Ectodermal cell (in vitro differentiated cells): ENCODE results near the gene TMEM179.

ENCODE experiments used
- H3K27ac ChIP-seq: 2 replicates; pipeline ENCODE4 v1.7.0; 2013; ENCODE audit warnings: mild to moderate bottlenecking, low read depth, low read length; ENCODE audit not compliant: insufficient read depth, poor library complexity, severe bottlenecking
- H3K27me3 ChIP-seq: 2 replicates; pipeline ENCODE4 v1.7.0; 2013; ENCODE audit warnings: mild to moderate bottlenecking, low read length; ENCODE audit not compliant: insufficient read depth, control insufficient read depth, poor library complexity, severe bottlenecking
- H3K36me3 ChIP-seq: one replicate; pipeline ENCODE4 v1.7.0; 2013; ENCODE audit warnings: low read length; ENCODE audit not compliant: control insufficient read depth, insufficient read depth
- H3K4me1 ChIP-seq: one replicate; pipeline ENCODE4 v1.7.0; 2013; ENCODE audit warnings: low read length; ENCODE audit not compliant: control insufficient read depth, insufficient read depth
- H3K4me3 ChIP-seq: 2 replicates; pipeline ENCODE4 v1.7.0; 2013; ENCODE audit warnings: low read depth, low read length, control low read depth; ENCODE audit not compliant: insufficient read depth
- H3K9me3 ChIP-seq: 2 replicates; pipeline ENCODE4 v1.7.0; 2013; ENCODE audit warnings: mild to moderate bottlenecking, low read length, moderate library complexity; ENCODE audit not compliant: control insufficient read depth
- WGBS, 2 experiments: methylation state at CpG; one replicate each; pipeline ENCODE4 v1.1.7; 2013; ENCODE audit warnings: missing lambda C conversion rate in 2 of 2; 5-methylcytosine and 5-hydroxymethylcytosine counted together

TMEM179 gene

GRCh38 chr14:104572024-104572626, 32.4 kb downstream of the TMEM179 start:
- peaks cover 8% of the 10 kb centered on the region for H3K4me1 ChIP-seq
- no peak overlapping the region for H3K27ac ChIP-seq
- WGBS, 2 experiments: 88 to 93% methylated on average over 11 of the region's 11 CpGs
- no peaks in the 10 kb centered on the region for H3K27me3 ChIP-seq
- no peaks in the 10 kb centered on the region for H3K9me3 ChIP-seq
- no peaks in the 10 kb centered on the region for H3K36me3 ChIP-seq
- no peak overlapping the region for H3K4me3 ChIP-seq

GRCh38 chr14:104571246-104571645, 33.3 kb downstream of the TMEM179 start:
- no peak overlapping the region for H3K27ac ChIP-seq
- no peaks in the 10 kb centered on the region for H3K36me3 ChIP-seq
- no peak overlapping the region for H3K4me3 ChIP-seq
- H3K9me3 ChIP-seq: no peaks in the 10 kb centered on the region
- WGBS, 2 experiments: 80 to 82% methylated on average over 16 of the region's 16 CpGs
- H3K27me3 ChIP-seq: no peaks in the 10 kb centered on the region
- peaks cover 7% of the 10 kb centered on the region for H3K4me1 ChIP-seq

- WGBS, 2 experiments: 88 to 90% methylated on average over 10 of the region's 10 CpGs
- H3K27me3 ChIP-seq: no peaks in the 10 kb centered on the region
Measured at GRCh38 chr14:104569435-104569834, 35.1 kb downstream of the TMEM179 start.

GRCh38 chr14:104568620-104569019, 36.0 kb downstream of the TMEM179 start:
- Histone ChIP-seq H3K4me3 (no peak overlapping the region), H3K36me3 (no peaks in the 10 kb centered on the region), H3K4me1 (peaks cover 13% of the 10 kb centered on the region), H3K27ac (no peak overlapping the region), H3K27me3 (no peaks in the 10 kb centered on the region), H3K9me3 (no peaks in the 10 kb centered on the region)
- 92 to 94% methylated on average over 11 of the region's 11 CpGs for WGBS, 2 experiments

More at GRCh38 chr14:104569435-104569834, 35.1 kb downstream of the TMEM179 start:
- Histone ChIP-seq H3K9me3 (no peaks in the 10 kb centered on the region), H3K27ac (no peak overlapping the region), H3K4me3 (no peak overlapping the region), H3K4me1 (peaks cover 7% of the 10 kb centered on the region), H3K36me3 (no peaks in the 10 kb centered on the region)

- Histone ChIP-seq H3K4me1 (peaks cover 18% of the 10 kb centered on the region), H3K27me3 (no peaks in the 10 kb centered on the region), H3K27ac (no peak overlapping the region), H3K9me3 (no peaks in the 10 kb centered on the region), H3K4me3 (no peak overlapping the region), H3K36me3 (no peaks in the 10 kb centered on the region)
- 90 to 91% methylated on average over 9 of the region's 9 CpGs for WGBS, 2 experiments
Measured at GRCh38 chr14:104567957-104568225, 36.7 kb downstream of the TMEM179 start.

- H3K4me1 ChIP-seq: peaks cover 18% of the 10 kb centered on the region
- 91 to 92% methylated on average over 27 of the region's 27 CpGs for WGBS, 2 experiments
- no peaks in the 10 kb centered on the region for H3K36me3 ChIP-seq
- H3K9me3 ChIP-seq: no peaks in the 10 kb centered on the region
- H3K4me3 ChIP-seq: no peak overlapping the region
- H3K27ac ChIP-seq: no peak overlapping the region
- H3K27me3 ChIP-seq: no peaks in the 10 kb centered on the region
Measured at GRCh38 chr14:104567141-104567956, 37.2 kb downstream of the TMEM179 start.

- 92% methylated on average over 30 of the region's 30 CpGs for WGBS, 2 experiments
- no peaks in the 10 kb centered on the region for H3K36me3 ChIP-seq
- H3K9me3 ChIP-seq: no peaks in the 10 kb centered on the region
- H3K27ac ChIP-seq: no peak overlapping the region
- H3K27me3 ChIP-seq: no peaks in the 10 kb centered on the region
- peaks cover 11% of the 10 kb centered on the region for H3K4me1 ChIP-seq
- no peak overlapping the region for H3K4me3 ChIP-seq
Measured at GRCh38 chr14:104564744-104565679, 39.6 kb downstream of the TMEM179 start.

- Histone ChIP-seq H3K36me3 (no peaks in the 10 kb centered on the region), H3K27me3 (no peaks in the 10 kb centered on the region), H3K9me3 (no peaks in the 10 kb centered on the region), H3K4me3 (no peak overlapping the region), H3K27ac (no peak overlapping the region), H3K4me1 (peaks cover 11% of the 10 kb centered on the region)
- 29 to 31% methylated on average over 27 of the region's 27 CpGs for WGBS, 2 experiments
Measured at GRCh38 chr14:104563742-104564615, 40.6 kb downstream of the TMEM179 start.

GRCh38 chr14:104563191-104563741, 41.3 kb downstream of the TMEM179 start:
- H3K27me3 ChIP-seq: no peaks in the 10 kb centered on the region
- peaks cover 11% of the 10 kb centered on the region for H3K4me1 ChIP-seq
- 86% methylated on average over 15 of the region's 15 CpGs for WGBS, 2 experiments
- H3K4me3 ChIP-seq: no peak overlapping the region
- no peaks in the 10 kb centered on the region for H3K9me3 ChIP-seq
- no peak overlapping the region for H3K27ac ChIP-seq
- H3K36me3 ChIP-seq: no peaks in the 10 kb centered on the region
